ENCODE data around the gene LAMC3.

DNA sequence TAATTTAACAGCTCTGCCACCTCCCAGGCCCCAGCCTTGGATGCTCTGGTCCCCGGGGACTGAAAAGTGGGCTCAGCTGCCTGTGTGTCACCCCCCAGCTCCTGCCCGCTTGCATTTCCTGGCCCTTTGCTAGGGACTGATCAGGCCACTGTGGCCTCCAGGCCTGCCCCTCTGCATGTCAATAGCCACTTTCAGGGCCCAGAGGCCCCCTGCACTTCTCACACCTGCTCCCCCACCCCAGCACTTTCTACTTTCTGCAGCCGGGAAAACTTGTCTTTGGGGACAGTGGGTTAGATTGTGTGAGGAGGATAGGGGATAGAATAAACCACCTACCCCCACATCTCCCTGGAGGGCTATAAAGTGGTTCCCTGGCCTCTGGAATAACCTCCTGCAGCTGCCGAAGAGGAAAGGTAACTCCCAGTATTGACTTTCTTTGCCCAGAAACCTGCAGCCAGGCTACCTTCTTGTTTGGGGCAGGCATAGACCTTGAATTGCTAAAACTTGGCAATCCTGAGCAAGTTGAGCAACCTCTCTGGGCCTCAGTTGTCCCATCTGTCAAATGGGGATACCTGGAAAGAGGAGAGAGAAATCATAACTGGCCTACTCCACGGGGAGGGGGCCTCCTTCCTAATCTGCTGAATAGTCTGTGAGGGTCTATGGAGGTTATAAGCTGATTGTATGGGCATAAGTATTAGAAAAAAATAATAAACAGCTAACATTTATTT, 95.2 kb downstream of the LAMC3 start:
- TF ChIP-seq POLR2A (IDR thresholded peaks at IDR 0.05; ENCODE audit: low read depth, low read length) (no peak), TAF1 (IDR thresholded peaks at IDR 0.05; ENCODE audit: low read depth, low read length) (no peak), POLR2AphosphoS5 (IDR thresholded peaks at IDR 0.05; ENCODE audit: low read depth, low read length) (no peak)
